ENCODE measurements around the gene ZDHHC12. TPM values are rescaled to one million over a fixed set of nuclear protein-coding genes. Genes with fewer than 3 reads are reported as not detected.
A peak's percentile ranks its signal among the peaks of the same experiment; 100 is the strongest.

Gene ZDHHC12
- total and polyA plus RNA-seq, 2 of the 13 experiments (the other 11 are each of a cell fraction or from before 2014, with no cell fraction given), result 25.4 to 28.0 TPM

DNA sequence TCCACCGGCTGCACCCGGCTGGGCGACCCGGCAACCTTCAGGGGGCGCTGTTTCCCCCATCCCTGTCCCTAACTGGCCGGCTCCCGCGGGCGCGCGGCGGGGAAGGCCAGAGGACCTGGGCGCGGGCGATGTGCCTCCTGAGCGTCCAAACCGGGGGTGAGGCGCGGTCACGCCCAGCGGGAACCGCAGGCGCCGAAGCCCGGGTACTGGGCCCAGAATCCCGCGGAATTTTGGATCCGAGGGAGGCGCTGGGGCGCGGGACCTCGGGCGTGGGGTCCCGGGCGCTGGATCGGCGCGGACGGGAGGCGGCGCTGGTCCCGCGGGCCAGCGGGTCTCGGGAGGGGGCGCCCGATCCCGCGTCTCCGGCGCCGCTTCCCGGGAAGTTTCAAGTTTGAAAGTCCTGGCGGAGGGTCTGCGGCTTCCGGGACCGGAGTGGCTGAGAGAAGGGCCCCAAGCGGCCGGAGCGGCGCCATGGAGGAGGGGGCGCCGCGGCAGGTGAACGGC, 21.4 kb downstream of the ZDHHC12 start, which contains the start of gene PKN3 (continued):
- TF ChIP-seq, protein P1, sequence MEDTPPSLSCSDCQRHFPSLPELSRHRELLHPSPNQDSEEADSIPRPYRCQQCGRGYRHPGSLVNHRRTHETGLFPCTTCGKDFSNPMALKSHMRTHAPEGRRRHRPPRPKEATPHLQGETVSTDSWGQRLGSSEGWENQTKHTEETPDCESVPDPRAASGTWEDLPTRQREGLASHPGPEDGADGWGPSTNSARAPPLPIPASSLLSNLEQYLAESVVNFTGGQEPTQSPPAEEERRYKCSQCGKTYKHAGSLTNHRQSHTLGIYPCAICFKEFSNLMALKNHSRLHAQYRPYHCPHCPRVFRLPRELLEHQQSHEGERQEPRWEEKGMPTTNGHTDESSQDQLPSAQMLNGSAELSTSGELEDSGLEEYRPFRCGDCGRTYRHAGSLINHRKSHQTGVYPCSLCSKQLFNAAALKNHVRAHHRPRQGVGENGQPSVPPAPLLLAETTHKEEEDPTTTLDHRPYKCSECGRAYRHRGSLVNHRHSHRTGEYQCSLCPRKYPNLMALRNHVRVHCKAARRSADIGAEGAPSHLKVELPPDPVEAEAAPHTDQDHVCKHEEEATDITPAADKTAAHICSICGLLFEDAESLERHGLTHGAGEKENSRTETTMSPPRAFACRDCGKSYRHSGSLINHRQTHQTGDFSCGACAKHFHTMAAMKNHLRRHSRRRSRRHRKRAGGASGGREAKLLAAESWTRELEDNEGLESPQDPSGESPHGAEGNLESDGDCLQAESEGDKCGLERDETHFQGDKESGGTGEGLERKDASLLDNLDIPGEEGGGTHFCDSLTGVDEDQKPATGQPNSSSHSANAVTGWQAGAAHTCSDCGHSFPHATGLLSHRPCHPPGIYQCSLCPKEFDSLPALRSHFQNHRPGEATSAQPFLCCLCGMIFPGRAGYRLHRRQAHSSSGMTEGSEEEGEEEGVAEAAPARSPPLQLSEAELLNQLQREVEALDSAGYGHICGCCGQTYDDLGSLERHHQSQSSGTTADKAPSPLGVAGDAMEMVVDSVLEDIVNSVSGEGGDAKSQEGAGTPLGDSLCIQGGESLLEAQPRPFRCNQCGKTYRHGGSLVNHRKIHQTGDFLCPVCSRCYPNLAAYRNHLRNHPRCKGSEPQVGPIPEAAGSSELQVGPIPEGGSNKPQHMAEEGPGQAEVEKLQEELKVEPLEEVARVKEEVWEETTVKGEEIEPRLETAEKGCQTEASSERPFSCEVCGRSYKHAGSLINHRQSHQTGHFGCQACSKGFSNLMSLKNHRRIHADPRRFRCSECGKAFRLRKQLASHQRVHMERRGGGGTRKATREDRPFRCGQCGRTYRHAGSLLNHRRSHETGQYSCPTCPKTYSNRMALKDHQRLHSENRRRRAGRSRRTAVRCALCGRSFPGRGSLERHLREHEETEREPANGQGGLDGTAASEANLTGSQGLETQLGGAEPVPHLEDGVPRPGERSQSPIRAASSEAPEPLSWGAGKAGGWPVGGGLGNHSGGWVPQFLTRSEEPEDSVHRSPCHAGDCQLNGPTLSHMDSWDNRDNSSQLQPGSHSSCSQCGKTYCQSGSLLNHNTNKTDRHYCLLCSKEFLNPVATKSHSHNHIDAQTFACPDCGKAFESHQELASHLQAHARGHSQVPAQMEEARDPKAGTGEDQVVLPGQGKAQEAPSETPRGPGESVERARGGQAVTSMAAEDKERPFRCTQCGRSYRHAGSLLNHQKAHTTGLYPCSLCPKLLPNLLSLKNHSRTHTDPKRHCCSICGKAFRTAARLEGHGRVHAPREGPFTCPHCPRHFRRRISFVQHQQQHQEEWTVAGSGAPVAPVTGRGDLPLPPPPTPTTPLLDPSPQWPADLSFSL (CRISPR knock-in tag; IDR thresholded peaks at IDR 0.05), result no peak
- TF ChIP-seq, protein P2, sequence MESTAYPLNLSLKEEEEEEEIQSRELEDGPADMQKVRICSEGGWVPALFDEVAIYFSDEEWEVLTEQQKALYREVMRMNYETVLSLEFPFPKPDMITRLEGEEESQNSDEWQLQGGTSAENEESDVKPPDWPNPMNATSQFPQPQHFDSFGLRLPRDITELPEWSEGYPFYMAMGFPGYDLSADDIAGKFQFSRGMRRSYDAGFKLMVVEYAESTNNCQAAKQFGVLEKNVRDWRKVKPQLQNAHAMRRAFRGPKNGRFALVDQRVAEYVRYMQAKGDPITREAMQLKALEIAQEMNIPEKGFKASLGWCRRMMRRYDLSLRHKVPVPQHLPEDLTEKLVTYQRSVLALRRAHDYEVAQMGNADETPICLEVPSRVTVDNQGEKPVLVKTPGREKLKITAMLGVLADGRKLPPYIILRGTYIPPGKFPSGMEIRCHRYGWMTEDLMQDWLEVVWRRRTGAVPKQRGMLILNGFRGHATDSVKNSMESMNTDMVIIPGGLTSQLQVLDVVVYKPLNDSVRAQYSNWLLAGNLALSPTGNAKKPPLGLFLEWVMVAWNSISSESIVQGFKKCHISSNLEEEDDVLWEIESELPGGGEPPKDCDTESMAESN (CRISPR knock-in tag; conservative IDR thresholded peaks at IDR 0.05), result peak; percentile 59; the same call in 1 of the 2 replicates
- TF ChIP-seq ZNF256 (CRISPR knock-in tag; conservative IDR thresholded peaks at IDR 0.05) (no peak), ZNF766 (CRISPR knock-in tag; IDR thresholded peaks at IDR 0.05; ENCODE audit: borderline replicate concordance) (no peak), GFI1 (CRISPR knock-in tag; IDR thresholded peaks at IDR 0.05; ENCODE audit: borderline replicate concordance) (peak; percentile 47; the same call in 1 of the 2 replicates), ZNF777 (CRISPR knock-in tag; IDR thresholded peaks at IDR 0.05) (peak; percentile 39; the same call in 1 of the 2 replicates), ZZZ3 (CRISPR knock-in tag; IDR thresholded peaks at IDR 0.05; ENCODE audit: borderline replicate concordance) (no peak), ZNF33B (CRISPR knock-in tag; IDR thresholded peaks at IDR 0.05) (no peak; the same call in 1 of the 2 replicates), ZNF3 (CRISPR knock-in tag; IDR thresholded peaks at IDR 0.05) (no peak), KDM1A (CRISPR knock-in tag; IDR thresholded peaks at IDR 0.05) (no peak), RFXANK (CRISPR knock-in tag; IDR thresholded peaks at IDR 0.05) (no peak), DR1 (CRISPR knock-in tag; IDR thresholded peaks at IDR 0.05) (0 out of 2 replicates have a peak, but pooled peaks have one; percentile 23), NRL (CRISPR knock-in tag; IDR thresholded peaks at IDR 0.05; ENCODE audit: borderline replicate concordance) (no peak), SIN3A (IDR thresholded peaks at IDR 0.05; ENCODE audit: borderline replicate concordance, low read depth, low read length) (peak; percentile 66), MBD4 (IDR thresholded peaks at IDR 0.05; ENCODE audit: borderline replicate concordance, low read length) (no peak)
- TF ChIP-seq, protein P3, sequence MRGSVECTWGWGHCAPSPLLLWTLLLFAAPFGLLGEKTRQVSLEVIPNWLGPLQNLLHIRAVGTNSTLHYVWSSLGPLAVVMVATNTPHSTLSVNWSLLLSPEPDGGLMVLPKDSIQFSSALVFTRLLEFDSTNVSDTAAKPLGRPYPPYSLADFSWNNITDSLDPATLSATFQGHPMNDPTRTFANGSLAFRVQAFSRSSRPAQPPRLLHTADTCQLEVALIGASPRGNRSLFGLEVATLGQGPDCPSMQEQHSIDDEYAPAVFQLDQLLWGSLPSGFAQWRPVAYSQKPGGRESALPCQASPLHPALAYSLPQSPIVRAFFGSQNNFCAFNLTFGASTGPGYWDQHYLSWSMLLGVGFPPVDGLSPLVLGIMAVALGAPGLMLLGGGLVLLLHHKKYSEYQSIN (CRISPR knock-in tag; IDR thresholded peaks at IDR 0.05; ENCODE audit: borderline replicate concordance), result no peak
- TF ChIP-seq, protein P4, sequence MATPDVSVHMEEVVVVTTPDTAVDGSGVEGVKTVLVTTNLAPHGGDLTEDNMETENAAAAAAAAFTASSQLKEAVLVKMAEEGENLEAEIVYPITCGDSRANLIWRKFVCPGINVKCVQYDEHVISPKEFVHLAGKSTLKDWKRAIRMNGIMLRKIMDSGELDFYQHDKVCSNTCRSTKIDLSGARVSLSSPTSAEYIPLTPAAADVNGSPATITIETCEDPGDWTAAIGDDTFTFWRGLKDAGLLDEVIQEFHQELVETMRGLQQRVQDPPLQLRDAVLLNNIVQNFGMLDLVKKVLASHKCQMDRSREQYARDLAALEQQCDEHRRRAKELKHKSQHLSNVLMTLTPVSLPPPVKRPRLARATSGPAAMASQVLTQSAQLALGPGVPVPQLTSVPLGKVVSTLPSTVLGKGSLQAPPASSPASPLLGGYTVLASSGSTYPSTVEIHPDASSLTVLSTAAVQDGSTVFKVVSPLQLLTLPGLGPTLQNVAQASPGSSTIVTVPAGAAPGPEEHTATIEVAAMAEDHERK (CRISPR knock-in tag; IDR thresholded peaks at IDR 0.05; ENCODE audit: low read depth), result no peak
- TF ChIP-seq, protein P5, sequence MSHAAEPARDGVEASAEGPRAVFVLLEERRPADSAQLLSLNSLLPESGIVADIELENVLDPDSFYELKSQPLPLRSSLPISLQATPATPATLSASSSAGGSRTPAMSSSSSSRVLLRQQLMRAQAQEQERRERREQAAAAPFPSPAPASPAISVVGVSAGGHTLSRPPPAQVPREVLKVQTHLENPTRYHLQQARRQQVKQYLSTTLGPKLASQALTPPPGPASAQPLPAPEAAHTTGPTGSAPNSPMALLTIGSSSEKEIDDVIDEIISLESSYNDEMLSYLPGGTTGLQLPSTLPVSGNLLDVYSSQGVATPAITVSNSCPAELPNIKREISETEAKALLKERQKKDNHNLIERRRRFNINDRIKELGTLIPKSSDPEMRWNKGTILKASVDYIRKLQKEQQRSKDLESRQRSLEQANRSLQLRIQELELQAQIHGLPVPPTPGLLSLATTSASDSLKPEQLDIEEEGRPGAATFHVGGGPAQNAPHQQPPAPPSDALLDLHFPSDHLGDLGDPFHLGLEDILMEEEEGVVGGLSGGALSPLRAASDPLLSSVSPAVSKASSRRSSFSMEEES (CRISPR knock-in tag; IDR thresholded peaks at IDR 0.05), result 0 out of 2 replicates have a peak, but pooled peaks have one; percentile 6

Measured in HepG2 (cell line).